ENCODE measurements around the gene MAPKAPK2.

DNA sequence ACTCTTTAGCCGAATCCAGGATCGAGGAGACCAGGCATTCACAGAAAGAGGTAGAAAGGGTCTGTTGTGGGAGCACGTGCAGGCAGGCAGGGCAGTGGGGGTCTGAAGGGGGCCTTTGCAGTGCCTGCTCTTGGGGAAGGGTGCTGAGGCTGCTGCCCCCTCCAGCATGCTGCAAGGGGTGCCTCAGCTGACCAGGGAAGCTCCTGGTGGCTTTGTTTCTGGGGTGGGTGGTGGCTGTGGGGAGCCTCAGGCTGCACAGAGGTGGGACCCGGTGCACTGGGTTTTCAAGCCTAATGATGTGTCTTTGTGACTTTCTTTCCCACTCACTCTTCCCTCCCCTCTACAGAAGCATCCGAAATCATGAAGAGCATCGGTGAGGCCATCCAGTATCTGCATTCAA, 44.3 kb downstream of the MAPKAPK2 start:
- TF ChIP-seq POLR2A (IDR thresholded peaks at IDR 0.05): no peak
- TF ChIP-seq, protein P1, sequence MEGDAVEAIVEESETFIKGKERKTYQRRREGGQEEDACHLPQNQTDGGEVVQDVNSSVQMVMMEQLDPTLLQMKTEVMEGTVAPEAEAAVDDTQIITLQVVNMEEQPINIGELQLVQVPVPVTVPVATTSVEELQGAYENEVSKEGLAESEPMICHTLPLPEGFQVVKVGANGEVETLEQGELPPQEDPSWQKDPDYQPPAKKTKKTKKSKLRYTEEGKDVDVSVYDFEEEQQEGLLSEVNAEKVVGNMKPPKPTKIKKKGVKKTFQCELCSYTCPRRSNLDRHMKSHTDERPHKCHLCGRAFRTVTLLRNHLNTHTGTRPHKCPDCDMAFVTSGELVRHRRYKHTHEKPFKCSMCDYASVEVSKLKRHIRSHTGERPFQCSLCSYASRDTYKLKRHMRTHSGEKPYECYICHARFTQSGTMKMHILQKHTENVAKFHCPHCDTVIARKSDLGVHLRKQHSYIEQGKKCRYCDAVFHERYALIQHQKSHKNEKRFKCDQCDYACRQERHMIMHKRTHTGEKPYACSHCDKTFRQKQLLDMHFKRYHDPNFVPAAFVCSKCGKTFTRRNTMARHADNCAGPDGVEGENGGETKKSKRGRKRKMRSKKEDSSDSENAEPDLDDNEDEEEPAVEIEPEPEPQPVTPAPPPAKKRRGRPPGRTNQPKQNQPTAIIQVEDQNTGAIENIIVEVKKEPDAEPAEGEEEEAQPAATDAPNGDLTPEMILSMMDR (IDR thresholded peaks at IDR 0.05 in 4 of 5, conservative IDR thresholded peaks at IDR 0.05 in 1 of 5): no peak
